Measurements from ENCODE around the gene PDYN.

The PDYN gene

DNA sequence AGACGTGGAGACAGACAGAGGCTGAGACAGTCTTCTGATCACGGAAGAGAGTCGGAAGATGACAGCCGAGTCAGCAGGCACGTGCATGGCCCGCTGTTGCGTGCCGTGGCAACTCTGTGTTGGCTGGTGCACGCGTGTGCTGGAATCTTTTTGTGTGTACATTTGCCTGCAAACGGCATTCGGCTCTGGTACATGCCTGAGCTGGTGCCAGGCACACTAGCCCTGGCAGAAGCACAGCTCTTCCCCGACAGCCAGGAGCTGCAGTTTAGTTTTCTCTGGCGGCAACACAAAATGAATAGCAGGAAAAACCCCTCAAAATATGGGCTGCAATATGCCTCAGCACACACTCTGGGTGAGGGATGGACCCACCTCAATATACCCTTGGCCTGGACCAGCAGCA lies 769 bp upstream of the PDYN start:
- no peak for DNase-seq (ENCODE audit: low read depth)

- DNase-seq (ENCODE audit: low read depth) = no peak
Measured at GRCh38 chr20:1992359-1993110, 1.3 kb downstream of the PDYN start.

DNA sequence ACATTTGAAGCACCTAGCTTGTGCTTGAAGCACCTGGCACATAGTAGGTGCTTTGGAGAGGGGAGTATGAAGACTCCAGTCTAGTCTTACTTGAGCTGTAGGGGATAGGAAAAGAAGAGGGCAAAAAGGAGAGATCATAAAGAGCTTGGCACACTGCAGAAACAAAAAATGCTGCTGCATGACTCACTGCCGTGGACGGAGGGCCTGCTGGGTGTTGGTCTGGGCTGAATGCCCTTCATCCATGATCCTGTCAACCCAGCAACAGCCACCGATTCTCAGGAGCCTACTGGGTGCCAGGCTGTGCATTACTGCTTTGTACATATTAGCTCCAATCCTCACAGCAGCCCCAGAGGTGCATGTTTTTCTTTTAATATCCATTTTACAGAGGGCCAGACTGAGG lies 6.0 kb downstream of the PDYN start:
- DNase-seq (ENCODE audit: low read depth) = no peak

GRCh38 chr20:1983301-1983700 lies 10.6 kb downstream of the PDYN start:
- DNase-seq (ENCODE audit: low read depth) = no peak

- DNase-seq (ENCODE audit: low read depth) = no peak
Measured at GRCh38 chr20:1982686-1983085, 11.2 kb downstream of the PDYN start.

DNA sequence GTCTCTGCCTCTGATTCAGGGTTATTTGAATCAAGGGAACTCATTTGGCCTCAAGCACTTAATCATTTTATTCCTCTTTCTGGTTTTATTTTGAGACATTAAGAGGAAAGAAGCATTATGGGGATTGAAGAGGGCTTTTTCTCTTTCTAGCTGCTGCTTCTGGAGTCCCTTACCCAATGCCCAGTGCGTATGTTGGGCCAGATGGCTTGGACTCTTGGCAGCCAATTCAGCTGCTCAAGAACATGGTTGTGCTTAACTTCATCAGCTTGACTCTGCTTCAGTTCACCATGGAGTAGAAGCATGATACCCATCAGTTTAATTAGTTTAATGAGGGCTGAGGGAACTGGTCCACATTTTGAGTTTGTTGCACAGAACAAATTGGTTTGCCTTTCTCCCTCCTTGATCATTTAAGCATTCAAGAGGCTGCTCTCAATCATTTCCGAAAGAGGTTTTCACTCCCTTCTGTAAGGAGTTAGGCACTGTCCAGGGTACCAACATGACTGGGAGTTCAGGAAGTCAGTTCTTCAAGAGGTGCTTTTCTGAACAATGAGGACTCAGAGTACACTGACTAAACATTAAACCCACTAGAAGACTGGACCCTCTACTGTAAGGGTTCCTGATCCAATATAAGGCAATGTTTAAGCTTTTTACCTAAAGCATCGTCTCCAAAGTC lies 14.6 kb downstream of the PDYN start:
- no peak for DNase-seq (ENCODE audit: low read depth)

DNA sequence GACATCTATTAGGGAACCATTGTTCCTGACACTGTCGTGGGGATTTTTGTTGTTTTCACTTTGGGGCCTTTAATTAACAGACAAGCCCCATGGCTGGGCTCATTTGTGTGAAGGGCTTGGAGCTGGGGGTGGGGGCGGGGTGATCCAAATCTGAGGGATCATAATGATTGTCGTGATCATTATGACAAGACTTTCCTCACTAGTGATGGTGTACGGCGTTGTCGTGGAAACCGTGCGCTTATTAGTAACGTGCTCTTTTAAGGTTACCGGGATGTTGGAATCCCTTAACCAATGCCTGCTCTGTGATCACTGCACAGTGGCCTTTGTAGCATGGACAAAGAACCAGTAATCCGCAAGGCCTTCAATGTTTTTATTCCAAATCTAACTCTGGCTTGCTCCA lies 18.6 kb downstream of the PDYN start:
- no peak for DNase-seq (ENCODE audit: low read depth)

GRCh38 chr20:1973601-1974440 lies 20.0 kb downstream of the PDYN start:
- DNase-seq (ENCODE audit: low read depth) = no peak

- no peak for DNase-seq (ENCODE audit: low read depth)
Measured at GRCh38 chr20:1971893-1972586, 21.8 kb downstream of the PDYN start.

GRCh38 chr20:1968964-1969363 lies 24.9 kb downstream of the PDYN start:
- DNase-seq (ENCODE audit: low read depth) = no peak

DNA sequence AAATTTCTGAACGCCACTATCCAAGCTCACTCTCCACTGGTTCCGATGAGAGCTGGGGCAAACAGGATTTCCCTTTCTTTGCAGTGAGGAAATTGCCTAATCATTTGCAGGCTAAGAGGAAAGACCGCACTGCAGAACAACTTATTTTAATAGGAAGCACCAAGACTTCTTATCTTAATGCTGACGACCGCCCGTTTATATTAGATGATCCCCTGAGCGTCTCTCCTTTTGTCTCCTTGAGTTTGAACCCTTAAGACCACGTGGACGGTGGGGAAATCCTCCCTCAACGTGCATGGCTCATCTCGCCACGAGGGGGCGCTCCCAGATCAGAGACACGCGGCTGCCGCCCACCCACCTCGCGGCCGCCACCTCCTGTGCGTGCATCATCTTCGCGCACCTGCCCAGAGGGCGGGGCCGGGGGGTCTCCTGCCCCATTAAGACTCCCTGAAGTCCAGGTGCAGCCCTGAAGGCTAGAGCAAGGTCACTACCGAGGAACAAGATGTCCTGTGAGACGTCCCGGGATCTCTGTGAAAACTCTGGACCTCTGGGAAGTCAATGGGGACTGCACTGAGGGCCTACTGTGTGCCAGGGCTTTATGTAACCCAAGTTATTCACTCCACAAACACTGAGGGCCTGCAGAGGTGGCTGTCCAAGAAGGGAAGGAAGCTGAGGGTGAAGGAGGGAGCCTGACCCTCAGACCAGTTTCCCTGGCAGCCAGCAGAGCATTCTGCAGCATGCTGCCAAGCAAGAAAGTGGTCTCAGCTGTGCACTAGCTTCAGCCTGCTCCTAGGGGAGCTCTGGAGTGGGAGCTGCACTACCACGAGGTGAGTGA lies 28.1 kb downstream of the PDYN start:
- peak; percentile 68 for DNase-seq (ENCODE audit: low read depth)

GRCh38 chr20:1964659-1965405 lies 29.0 kb downstream of the PDYN start:
- no peak for DNase-seq (ENCODE audit: low read depth)

GRCh38 chr20:1964061-1964460 lies 29.8 kb downstream of the PDYN start:
- DNase-seq (ENCODE audit: low read depth) = no peak

DNA sequence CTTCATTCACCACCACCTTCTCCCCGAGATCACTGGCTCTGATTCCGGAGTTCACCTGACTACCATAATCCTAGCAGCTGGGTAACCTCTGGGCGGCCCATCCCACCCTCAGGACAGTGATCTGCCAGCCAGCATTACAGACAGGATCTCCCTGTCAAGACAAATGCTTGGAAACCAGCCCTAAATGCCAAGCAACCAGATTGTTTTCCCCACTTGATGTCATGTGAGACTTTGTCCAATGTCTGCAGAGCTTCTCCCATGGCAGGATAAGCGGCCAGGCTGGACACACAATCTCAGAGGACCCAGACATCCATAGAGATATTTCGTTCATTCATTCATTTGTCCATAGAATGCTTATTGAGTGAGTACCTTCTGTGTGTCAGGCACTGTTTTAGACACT lies 32.5 kb downstream of the PDYN start:
- no peak for DNase-seq (ENCODE audit: low read depth)

DNA sequence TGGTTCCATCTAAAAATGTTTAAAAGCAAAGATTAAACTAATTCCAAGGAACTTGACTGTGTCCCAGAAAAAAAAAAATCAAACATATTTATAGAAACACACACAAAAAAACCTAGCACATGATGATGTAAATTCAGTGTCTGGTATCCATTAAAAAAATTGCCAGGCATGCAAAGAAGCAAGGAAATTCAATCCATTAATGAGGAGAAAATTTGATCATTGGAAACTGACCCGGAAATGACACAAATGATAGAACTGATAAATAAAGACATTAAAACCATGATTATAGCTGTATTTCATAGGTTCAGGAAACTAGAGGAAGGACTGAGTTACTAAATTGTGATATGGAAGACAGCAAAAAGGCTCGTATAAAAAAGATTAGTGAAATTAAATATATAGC lies 34.7 kb downstream of the PDYN start:
- no peak for DNase-seq (ENCODE audit: low read depth)

DNA sequence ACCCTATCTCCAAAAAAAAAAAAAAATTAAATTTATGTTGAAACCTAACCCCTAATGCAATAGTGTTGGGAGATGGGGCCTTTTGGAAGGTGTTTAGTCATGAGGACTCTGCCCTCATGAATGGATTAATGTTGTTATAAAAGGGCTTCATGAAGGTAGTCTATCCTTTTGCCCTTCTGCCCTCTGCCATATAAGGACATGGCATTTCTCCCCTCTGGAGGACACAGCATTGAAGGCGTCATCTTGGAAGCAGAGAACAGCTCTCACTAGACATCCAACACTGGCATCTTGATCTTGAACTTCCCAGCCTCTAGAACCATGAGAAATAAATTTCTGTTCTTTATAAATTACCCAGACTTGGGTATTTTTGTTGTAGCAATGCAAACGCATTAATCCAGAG lies 35.4 kb downstream of the PDYN start:
- no peak for DNase-seq (ENCODE audit: low read depth)

DNA sequence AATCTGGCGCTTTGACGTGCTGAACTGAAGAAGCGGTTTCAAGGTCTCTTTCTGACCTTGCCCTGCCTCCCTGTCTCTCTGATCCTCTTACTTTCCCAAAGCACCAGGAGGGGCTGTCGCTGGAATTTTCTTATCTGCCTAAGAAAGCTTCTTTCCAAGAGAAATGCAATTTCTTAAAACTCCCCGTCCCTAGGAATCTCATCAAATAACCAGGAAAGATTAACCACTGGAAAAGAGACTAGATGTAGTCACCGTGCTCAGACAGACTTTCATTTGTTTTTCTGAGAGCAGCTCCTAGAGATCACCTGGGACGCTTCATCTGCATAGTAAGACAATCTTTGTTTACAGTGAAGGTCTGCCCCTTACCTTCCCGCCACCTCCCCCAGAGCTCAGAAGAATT lies 38.6 kb downstream of the PDYN start:
- DNase-seq (ENCODE audit: low read depth) = no peak

DNA sequence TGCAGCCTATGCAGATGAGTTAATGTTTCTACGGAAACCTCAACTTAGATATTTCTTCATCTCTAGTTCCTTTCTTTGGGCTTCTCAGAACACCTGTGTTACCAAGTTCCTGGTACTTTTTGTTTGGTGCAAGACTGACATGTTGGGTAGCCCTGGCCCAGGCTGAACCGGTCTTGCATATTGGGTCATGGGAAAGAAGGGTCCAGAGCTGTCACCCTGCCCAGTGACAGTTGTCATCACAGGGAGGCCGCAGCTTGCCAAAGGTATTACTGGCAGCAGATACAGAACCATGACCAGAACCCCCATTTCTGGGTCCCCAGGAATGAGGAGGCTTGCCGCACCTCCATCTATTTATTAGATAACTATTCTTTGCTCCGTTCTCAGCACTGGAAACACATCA lies 40.2 kb downstream of the PDYN start:
- DNase-seq (ENCODE audit: low read depth) = no peak

DNA sequence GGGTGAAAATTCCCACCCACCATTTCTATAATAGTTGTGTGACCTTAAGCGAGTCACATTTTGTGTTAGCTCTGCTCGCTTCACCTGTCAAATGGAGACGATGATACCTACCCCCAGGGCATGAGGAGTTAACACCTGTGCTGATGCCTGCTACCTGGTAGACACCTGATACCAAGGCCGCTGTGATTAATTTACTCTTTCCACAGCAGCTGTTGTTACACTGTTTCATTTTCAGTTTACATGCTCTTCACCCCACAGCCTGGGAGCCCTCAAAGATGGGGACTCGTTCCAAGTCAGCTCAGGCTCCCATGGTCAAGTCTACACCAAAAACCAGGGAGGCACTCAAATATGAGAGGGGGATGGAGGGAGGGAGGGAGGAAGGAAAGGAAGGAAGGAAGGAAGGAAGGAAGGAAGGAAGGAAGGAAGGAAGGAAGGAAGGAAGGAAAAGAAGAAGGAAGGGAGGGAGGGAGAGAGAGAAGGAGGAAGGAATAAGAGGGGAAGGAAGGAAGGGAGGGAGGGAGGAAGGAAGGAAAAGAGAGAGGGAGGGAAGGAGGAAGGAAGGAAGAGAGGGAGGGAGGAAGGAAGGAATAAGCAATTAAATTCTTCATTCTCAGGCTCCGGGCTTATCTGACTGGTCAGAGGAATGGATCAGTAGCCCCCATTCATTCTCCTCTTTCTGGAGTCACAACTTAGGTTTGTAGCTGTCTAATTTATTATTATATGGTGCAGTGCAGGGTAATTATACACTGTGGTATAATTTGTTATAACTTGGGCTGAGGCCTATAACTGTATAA lies 40.9 kb downstream of the PDYN start:
- DNase-seq (ENCODE audit: low read depth) = no peak

Measured in activated gamma-delta T cell treated with anti-CD3 and anti-CD28 coated beads, Interleukin-2, amount 50 U/mL, for 16 hours (primary cell).